ENCODE measurements around the gene SPIB.

Gene SPIB

DNA sequence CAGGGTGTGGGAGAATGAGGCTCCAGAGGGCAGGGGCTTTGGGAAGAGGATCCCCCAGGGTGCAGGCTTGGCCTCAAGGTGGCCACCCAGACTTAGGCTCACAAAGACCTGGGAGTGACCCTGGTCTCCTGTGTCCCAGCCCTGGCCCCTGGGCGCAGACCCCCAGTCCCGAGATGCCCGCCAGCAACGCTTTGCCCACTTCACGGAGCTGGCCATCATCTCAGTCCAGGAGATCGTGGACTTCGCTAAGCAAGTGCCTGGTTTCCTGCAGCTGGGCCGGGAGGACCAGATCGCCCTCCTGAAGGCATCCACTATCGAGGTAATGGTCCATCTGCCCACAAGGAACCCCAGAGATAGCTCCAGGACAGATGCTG, 39.9 kb upstream of the SPIB start:
- DNase-seq (ENCODE audit: low read depth), result no peak
- no peak overlapping the region for H3K4me3 ChIP-seq (ENCODE audit: low read depth, low read length)
- TF ChIP-seq, protein P1, sequence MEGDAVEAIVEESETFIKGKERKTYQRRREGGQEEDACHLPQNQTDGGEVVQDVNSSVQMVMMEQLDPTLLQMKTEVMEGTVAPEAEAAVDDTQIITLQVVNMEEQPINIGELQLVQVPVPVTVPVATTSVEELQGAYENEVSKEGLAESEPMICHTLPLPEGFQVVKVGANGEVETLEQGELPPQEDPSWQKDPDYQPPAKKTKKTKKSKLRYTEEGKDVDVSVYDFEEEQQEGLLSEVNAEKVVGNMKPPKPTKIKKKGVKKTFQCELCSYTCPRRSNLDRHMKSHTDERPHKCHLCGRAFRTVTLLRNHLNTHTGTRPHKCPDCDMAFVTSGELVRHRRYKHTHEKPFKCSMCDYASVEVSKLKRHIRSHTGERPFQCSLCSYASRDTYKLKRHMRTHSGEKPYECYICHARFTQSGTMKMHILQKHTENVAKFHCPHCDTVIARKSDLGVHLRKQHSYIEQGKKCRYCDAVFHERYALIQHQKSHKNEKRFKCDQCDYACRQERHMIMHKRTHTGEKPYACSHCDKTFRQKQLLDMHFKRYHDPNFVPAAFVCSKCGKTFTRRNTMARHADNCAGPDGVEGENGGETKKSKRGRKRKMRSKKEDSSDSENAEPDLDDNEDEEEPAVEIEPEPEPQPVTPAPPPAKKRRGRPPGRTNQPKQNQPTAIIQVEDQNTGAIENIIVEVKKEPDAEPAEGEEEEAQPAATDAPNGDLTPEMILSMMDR (IDR thresholded peaks at IDR 0.05; ENCODE audit: insufficient read depth, low read depth, low read length, missing control alignments), result no peak

DNA sequence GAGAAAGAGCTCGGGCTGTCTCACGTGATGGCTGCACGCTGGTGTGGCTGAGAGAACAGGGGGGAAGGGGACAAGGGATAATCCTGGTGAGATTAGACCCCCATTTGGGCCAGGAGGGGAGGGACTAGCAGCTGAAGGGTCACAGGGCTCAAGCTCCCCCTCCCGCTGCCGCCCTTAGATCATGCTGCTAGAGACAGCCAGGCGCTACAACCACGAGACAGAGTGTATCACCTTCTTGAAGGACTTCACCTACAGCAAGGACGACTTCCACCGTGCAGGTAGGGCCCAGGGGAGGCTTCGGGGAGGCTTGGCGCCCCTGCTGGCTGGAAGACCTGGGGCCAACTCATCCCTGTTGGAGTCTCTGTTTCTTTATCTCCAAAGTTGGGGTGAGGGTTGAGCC, 39.1 kb upstream of the SPIB start:
- H3K4me3 ChIP-seq (ENCODE audit: low read depth, low read length), result no peak overlapping the region
- TF ChIP-seq, protein P1 (IDR thresholded peaks at IDR 0.05; ENCODE audit: insufficient read depth, low read depth, low read length, missing control alignments), result no peak
- no peak for DNase-seq (ENCODE audit: low read depth)

DNA sequence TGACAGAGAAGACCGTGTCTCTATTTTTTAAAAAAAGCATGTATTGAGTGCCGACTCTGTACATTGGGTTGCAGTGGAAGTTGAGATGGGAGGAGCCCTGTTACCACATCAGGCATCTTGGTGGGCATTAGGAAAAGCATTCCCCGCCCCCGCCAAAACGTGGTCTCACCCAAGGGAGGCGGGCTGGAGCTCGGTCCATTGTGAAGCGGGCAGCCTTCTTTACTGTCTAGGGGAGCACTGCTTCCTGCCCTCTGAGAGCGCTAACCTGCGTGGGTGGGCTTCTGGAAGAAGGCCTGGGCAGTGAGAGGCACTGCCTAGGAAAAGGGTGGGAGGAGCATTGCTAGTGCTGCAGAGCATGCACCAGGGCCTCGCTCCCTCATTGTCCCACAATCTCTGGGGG, 38.6 kb upstream of the SPIB start:
- DNase-seq (ENCODE audit: low read depth), result no peak
- no peak overlapping the region for H3K4me3 ChIP-seq (ENCODE audit: low read depth, low read length)
- TF ChIP-seq, protein P1 (IDR thresholded peaks at IDR 0.05; ENCODE audit: insufficient read depth, low read depth, low read length, missing control alignments), result no peak

DNA sequence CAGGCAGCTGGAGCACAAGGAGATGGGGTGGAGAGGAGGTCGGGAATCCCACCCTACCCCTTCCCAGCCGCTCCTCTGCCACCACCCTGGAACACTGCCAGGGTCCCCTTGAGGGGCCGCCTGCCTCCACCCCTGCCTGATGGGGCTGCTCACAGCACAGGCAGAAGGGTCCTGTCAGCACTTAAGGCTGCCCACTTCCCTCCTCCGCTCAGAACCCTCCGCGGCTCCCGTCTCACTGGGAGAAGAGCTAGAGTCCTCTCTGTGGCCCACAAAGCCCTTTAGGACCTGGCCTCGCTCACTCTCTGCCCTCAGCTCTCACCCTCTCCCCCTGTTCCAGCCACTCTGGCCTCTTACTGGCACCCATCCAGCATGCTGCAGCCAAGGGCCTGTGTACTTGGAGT, 38.0 kb upstream of the SPIB start:
- TF ChIP-seq, protein P1 (IDR thresholded peaks at IDR 0.05; ENCODE audit: insufficient read depth, low read depth, low read length, missing control alignments), result no peak
- no peak for DNase-seq (ENCODE audit: low read depth)

DNA sequence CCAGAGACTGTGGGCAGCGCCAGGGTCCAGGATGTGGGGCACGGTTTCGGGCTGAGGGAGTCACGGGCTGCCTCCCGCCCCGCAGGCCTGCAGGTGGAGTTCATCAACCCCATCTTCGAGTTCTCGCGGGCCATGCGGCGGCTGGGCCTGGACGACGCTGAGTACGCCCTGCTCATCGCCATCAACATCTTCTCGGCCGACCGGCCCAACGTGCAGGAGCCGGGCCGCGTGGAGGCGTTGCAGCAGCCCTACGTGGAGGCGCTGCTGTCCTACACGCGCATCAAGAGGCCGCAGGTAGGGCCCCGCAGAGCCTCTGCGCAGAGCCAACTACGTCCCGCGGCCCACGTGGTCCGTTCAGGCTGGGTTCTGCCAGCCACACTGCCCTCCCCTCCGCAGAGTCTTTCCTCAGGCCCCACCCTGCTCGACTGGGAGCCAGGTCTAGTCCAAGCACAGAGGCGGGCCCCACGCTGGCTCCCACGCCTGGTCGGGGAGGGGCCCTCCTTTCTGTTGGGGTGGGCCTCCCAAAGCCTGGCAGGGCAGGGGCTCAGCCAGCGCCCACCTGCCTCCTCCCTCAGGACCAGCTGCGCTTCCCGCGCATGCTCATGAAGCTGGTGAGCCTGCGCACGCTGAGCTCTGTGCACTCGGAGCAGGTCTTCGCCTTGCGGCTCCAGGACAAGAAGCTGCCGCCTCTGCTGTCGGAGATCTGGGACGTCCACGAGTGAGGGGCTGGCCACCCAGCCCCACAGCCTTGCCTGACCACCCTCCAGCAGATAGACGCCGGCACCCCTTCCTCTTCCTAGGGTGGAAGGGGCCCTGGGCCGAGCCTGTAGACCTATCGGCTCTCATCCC, 36.6 kb upstream of the SPIB start:
- no peak overlapping the region for H3K4me3 ChIP-seq (ENCODE audit: low read depth, low read length)
- TF ChIP-seq, protein P1 (IDR thresholded peaks at IDR 0.05; ENCODE audit: insufficient read depth, low read depth, low read length, missing control alignments), result no peak
- DNase-seq (ENCODE audit: low read depth), result no peak

More for the DNA sequence above, 38.0 kb upstream of the SPIB start:
- H3K4me3 ChIP-seq (ENCODE audit: low read depth, low read length), result no peak overlapping the region

DNA sequence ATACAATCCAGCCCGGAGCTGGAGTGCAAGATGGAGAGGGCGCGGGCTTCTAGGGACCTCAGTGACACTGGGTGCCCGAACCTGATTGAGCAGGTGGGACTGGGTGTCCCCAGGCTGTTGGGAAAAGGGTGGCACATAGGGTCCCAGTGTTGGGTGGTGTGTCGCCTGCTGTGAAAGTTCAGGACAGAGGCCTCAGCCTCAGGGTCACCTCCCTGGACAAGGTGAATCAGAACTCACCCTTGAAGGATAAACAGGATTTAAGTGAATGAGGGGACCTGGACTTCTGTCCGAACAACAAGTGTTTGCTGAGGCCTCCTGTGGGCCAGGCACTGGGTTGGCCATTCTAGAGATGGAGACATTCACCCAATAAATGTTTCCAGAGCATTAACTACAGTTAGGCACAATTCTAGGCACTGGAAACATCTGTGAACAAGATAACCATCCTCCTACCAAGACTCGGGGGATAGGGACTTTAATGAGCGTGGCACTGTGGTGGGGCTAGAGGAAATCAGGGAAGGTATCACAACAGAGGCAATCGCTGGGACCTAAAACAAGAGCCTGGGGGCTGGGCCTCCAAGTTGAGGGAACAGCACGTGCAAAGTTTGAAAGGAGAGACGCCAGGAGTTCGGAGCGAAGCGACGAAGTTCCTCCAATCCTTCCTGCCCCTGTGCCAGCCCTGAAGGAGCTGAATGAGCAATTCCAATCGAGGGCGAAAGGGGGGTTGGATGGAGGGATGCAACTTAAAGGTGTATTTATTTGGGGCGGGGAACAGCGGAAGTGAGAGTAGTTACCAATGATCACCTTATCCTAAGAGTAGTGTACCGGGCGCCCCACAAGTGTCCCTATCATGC, 35.5 kb upstream of the SPIB start:
- TF ChIP-seq, protein P1 (IDR thresholded peaks at IDR 0.05; ENCODE audit: insufficient read depth, low read depth, low read length, missing control alignments), result no peak
- no peak for DNase-seq (ENCODE audit: low read depth)
- peak overlapping the region; percentile 48 for H3K4me3 ChIP-seq (ENCODE audit: low read depth, low read length)

All from GM12865 (cell line).